ENCODE measurements around the gene UBAC2.

Gene UBAC2

DNA sequence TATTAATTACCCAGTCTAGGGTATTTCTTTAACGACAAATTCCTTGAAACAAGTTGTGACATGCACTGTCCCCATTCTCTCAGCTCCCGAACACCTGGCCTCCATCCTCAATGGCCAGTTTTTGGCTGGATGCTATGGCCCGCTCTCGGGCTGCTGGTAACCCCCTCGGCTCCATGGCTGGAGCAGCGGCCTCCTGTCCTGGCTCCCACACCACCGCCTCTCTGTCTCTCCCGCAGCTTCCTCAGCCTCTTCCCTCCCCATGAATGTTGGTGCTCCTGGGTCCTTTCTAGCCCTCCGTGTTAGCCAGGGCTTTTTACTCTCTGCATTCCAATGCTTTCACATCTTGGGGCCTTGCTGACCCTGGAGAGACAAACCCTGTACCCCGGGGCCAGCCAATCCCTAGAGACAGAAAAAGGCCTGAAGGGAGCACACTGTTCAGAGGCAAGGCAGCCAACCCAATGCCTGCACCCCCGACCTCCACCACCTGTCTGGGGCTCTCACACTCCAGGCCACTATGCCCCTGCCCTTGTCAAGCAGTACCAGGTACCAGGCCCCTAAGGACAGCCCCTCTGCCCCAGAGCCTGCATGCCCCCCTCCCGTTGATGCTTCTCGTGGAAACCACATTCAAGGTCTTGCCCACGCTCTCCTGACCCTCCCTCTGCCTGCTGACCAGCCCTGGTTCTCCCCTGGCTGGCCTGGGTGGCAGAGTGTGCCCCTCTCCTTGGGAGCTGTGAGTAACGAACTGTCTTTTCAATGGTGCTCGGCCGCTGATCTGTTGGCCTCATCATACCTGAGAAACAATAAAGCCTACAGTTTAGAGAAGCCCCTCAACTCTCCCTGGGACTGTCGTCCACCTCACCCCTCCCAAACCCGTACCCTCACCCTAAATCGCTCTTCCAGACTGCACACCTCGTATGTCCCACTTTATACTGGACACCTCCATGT is 193.4 kb downstream of the UBAC2 start:
- no peak overlapping the region for H3K4me3 ChIP-seq (ENCODE audit: low read length in 2 of 2)

DNA sequence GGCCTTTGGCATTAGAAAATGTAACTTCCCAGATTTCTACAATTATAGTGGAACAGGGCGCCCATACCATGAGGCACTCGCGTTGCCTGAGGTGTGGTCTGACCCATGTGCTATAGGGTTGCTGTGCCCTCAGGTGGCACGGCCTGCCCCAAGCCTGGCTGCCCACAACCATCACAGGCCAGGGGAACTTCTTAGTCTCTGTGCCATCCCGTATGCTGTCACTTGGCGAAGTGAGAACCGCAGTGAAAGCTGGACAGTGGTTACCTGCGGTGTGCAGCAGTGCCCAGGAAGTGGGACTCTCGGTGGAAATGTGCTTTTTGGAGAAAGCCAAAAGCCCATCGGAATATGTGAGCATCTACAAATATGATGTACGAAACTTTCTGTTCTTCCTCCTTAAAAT is 194.8 kb downstream of the UBAC2 start:
- Histone ChIP-seq H3K9me3 (ENCODE audit: control insufficient read depth in 2 of 2, low read length in 2 of 2) (no peaks in the 10 kb centered on the region), H3K27ac (ENCODE audit: low read length) (no peak overlapping the region), H3K27me3 (ENCODE audit: control insufficient read depth in 1 of 2, insufficient read depth in 2 of 2, low read length in 2 of 2) (no peaks in the 10 kb centered on the region), H3K4me1 (ENCODE audit: control insufficient read depth, insufficient read depth, low read length) (no peaks in the 10 kb centered on the region), H3K36me3 (ENCODE audit: control insufficient read depth in 2 of 2, insufficient read depth in 2 of 2, low read length in 2 of 2) (no peaks in the 10 kb centered on the region), H3K9ac (ENCODE audit: low read length in 2 of 2) (no peak overlapping the region), H3K4me3 (ENCODE audit: low read length in 2 of 2) (no peak overlapping the region)

More for the DNA sequence above, 193.4 kb downstream of the UBAC2 start:
- H3K9ac ChIP-seq (ENCODE audit: low read length in 2 of 2), result no peak overlapping the region
- no peak overlapping the region for H3K27ac ChIP-seq (ENCODE audit: low read length)
- no peaks in the 10 kb centered on the region for H3K27me3 ChIP-seq (ENCODE audit: control insufficient read depth in 1 of 2, insufficient read depth in 2 of 2, low read length in 2 of 2)
- H3K36me3 ChIP-seq (ENCODE audit: control insufficient read depth in 2 of 2, insufficient read depth in 2 of 2, low read length in 2 of 2), result no peaks in the 10 kb centered on the region
- H3K9me3 ChIP-seq (ENCODE audit: control insufficient read depth in 2 of 2, low read length in 2 of 2), result no peaks in the 10 kb centered on the region
- no peaks in the 10 kb centered on the region for H3K4me1 ChIP-seq (ENCODE audit: control insufficient read depth, insufficient read depth, low read length)

GRCh38 chr13:99396446-99396845 is 195.8 kb downstream of the UBAC2 start:
- no peaks in the 10 kb centered on the region for H3K36me3 ChIP-seq (ENCODE audit: control insufficient read depth in 2 of 2, insufficient read depth in 2 of 2, low read length in 2 of 2)
- no peaks in the 10 kb centered on the region for H3K9me3 ChIP-seq (ENCODE audit: control insufficient read depth in 2 of 2, low read length in 2 of 2)
- H3K27me3 ChIP-seq (ENCODE audit: control insufficient read depth in 1 of 2, insufficient read depth in 2 of 2, low read length in 2 of 2), result no peaks in the 10 kb centered on the region
- H3K4me1 ChIP-seq (ENCODE audit: control insufficient read depth, insufficient read depth, low read length), result no peaks in the 10 kb centered on the region
- no peak overlapping the region for H3K27ac ChIP-seq (ENCODE audit: low read length)
- H3K4me3 ChIP-seq (ENCODE audit: low read length in 2 of 2), result no peak overlapping the region
- H3K9ac ChIP-seq (ENCODE audit: low read length in 2 of 2), result no peak overlapping the region

- no peak overlapping the region for H3K4me3 ChIP-seq (ENCODE audit: low read length in 2 of 2)
- no peaks in the 10 kb centered on the region for H3K27me3 ChIP-seq (ENCODE audit: control insufficient read depth in 1 of 2, insufficient read depth in 2 of 2, low read length in 2 of 2)
- H3K9ac ChIP-seq (ENCODE audit: low read length in 2 of 2), result no peak overlapping the region
- no peaks in the 10 kb centered on the region for H3K9me3 ChIP-seq (ENCODE audit: control insufficient read depth in 2 of 2, low read length in 2 of 2)
- no peaks in the 10 kb centered on the region for H3K4me1 ChIP-seq (ENCODE audit: control insufficient read depth, insufficient read depth, low read length)
- no peaks in the 10 kb centered on the region for H3K36me3 ChIP-seq (ENCODE audit: control insufficient read depth in 2 of 2, insufficient read depth in 2 of 2, low read length in 2 of 2)
- H3K27ac ChIP-seq (ENCODE audit: low read length), result no peak overlapping the region
These were observed 197.4 kb downstream of the UBAC2 start for GRCh38 chr13:99398071-99398470.

DNA sequence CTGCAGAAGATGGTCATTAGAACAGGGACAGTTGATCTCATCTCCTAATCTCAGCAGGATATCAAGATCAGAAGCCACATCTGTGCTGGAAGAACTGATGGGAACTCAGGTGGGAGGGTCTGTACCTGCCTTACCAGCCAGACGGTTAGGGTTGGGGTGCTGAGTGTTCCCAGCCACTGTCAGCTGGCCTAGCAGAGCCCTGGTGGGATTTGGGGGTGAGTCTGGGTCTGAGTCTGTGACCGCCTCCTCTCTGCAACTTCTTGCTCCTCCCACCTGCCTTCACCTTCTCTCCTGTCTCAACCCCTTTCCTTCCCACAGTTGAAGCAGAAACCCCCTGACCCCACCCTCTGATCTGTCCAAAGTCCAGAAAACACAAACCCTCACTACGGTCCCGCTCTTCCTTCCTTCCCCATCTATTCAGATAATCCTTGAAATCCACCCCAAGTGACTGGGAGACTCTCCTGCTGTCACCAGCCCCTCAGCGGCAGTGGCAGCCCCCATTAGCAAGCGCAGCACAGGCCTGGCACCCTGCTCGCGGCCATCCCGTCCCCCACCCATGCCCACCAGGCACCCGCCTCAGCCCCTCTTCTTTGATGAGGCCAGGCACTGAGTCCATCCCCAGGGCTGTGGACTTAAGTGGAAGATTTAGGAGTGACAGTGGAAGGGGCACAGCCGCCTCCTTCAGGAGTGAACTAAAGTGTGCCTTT is 198.4 kb downstream of the UBAC2 start:
- no peak overlapping the region for H3K4me3 ChIP-seq (ENCODE audit: low read length in 2 of 2)
- H3K36me3 ChIP-seq (ENCODE audit: control insufficient read depth in 2 of 2, insufficient read depth in 2 of 2, low read length in 2 of 2), result no peaks in the 10 kb centered on the region
- H3K9me3 ChIP-seq (ENCODE audit: control insufficient read depth in 2 of 2, low read length in 2 of 2), result no peaks in the 10 kb centered on the region

GRCh38 chr13:99399623-99399974 is 198.9 kb downstream of the UBAC2 start:
- Histone ChIP-seq H3K36me3 (ENCODE audit: control insufficient read depth in 2 of 2, insufficient read depth in 2 of 2, low read length in 2 of 2) (no peaks in the 10 kb centered on the region), H3K27me3 (ENCODE audit: control insufficient read depth in 1 of 2, insufficient read depth in 2 of 2, low read length in 2 of 2) (no peaks in the 10 kb centered on the region), H3K9ac (ENCODE audit: low read length in 2 of 2) (no peak overlapping the region), H3K4me3 (ENCODE audit: low read length in 2 of 2) (no peak overlapping the region), H3K27ac (ENCODE audit: low read length) (no peak overlapping the region), H3K4me1 (ENCODE audit: control insufficient read depth, insufficient read depth, low read length) (no peaks in the 10 kb centered on the region), H3K9me3 (ENCODE audit: control insufficient read depth in 2 of 2, low read length in 2 of 2) (no peaks in the 10 kb centered on the region)

More for the DNA sequence above, 198.4 kb downstream of the UBAC2 start:
- H3K27me3 ChIP-seq (ENCODE audit: control insufficient read depth in 1 of 2, insufficient read depth in 2 of 2, low read length in 2 of 2), result no peaks in the 10 kb centered on the region
- H3K27ac ChIP-seq (ENCODE audit: low read length), result no peak overlapping the region
- H3K4me1 ChIP-seq (ENCODE audit: control insufficient read depth, insufficient read depth, low read length), result no peaks in the 10 kb centered on the region
- H3K9ac ChIP-seq (ENCODE audit: low read length in 2 of 2), result no peak overlapping the region

- H3K4me1 ChIP-seq (ENCODE audit: control insufficient read depth, insufficient read depth, low read length), result no peaks in the 10 kb centered on the region
- H3K36me3 ChIP-seq (ENCODE audit: control insufficient read depth in 2 of 2, insufficient read depth in 2 of 2, low read length in 2 of 2), result no peaks in the 10 kb centered on the region
- H3K9ac ChIP-seq (ENCODE audit: low read length in 2 of 2), result no peak overlapping the region
- no peak overlapping the region for H3K4me3 ChIP-seq (ENCODE audit: low read length in 2 of 2)
- no peak overlapping the region for H3K27ac ChIP-seq (ENCODE audit: low read length)
- H3K9me3 ChIP-seq (ENCODE audit: control insufficient read depth in 2 of 2, low read length in 2 of 2), result no peaks in the 10 kb centered on the region
- no peaks in the 10 kb centered on the region for H3K27me3 ChIP-seq (ENCODE audit: control insufficient read depth in 1 of 2, insufficient read depth in 2 of 2, low read length in 2 of 2)
These were observed 202.9 kb downstream of the UBAC2 start for GRCh38 chr13:99403458-99403971.

DNA sequence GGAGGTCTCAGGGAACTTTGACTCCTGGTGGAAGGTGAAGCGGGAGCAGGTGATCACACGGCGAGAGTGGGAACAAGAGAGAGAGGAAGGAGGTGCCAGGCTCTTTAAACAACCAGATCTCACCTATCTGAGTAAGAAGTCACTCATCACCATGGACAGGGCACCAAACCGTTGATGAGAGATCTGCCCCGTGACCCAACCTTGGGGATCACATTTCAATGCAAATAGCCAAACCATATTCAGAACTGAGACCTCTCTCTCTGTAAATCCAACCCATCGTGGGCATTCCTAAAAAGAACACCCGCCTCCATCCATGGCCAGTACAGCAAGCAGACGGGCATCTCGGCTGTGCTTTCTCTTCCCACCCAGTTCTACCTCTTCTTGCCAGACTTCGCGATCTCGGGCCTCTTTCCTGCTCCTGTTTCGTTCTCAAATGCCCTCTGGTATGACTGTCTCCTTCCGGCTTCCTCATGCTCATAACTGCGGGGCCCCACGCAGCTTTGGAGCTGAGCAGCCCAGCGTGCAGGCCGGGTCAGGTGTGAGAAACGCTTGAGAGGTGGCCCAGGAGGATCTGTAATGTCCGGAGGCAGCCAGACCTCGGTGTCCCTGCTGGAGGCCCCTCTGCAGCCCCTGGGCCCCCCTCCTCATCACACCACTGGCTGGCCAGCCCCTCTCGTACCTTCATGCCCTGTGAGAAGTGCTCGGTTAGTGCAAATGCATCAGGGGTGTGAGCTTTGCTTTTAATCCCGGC is 203.5 kb downstream of the UBAC2 start:
- Histone ChIP-seq H3K9ac (ENCODE audit: low read length in 2 of 2) (no peak overlapping the region), H3K4me3 (ENCODE audit: low read length in 2 of 2) (no peak overlapping the region), H3K36me3 (ENCODE audit: control insufficient read depth in 2 of 2, insufficient read depth in 2 of 2, low read length in 2 of 2) (no peaks in the 10 kb centered on the region), H3K9me3 (ENCODE audit: control insufficient read depth in 2 of 2, low read length in 2 of 2) (no peaks in the 10 kb centered on the region), H3K27me3 (ENCODE audit: control insufficient read depth in 1 of 2, insufficient read depth in 2 of 2, low read length in 2 of 2) (no peaks in the 10 kb centered on the region), H3K4me1 (ENCODE audit: control insufficient read depth, insufficient read depth, low read length) (no peaks in the 10 kb centered on the region), H3K27ac (ENCODE audit: low read length) (no peak overlapping the region)

GRCh38 chr13:99405966-99406365 is 205.3 kb downstream of the UBAC2 start:
- no peak overlapping the region for H3K27ac ChIP-seq (ENCODE audit: low read length)
- no peak overlapping the region for H3K9ac ChIP-seq (ENCODE audit: low read length in 2 of 2)
- H3K36me3 ChIP-seq (ENCODE audit: control insufficient read depth in 2 of 2, insufficient read depth in 2 of 2, low read length in 2 of 2), result no peaks in the 10 kb centered on the region
- H3K27me3 ChIP-seq (ENCODE audit: control insufficient read depth in 1 of 2, insufficient read depth in 2 of 2, low read length in 2 of 2), result no peaks in the 10 kb centered on the region
- no peaks in the 10 kb centered on the region for H3K9me3 ChIP-seq (ENCODE audit: control insufficient read depth in 2 of 2, low read length in 2 of 2)
- H3K4me3 ChIP-seq (ENCODE audit: low read length in 2 of 2), result no peak overlapping the region
- no peaks in the 10 kb centered on the region for H3K4me1 ChIP-seq (ENCODE audit: control insufficient read depth, insufficient read depth, low read length)

GRCh38 chr13:99406799-99407201 is 206.1 kb downstream of the UBAC2 start:
- Histone ChIP-seq H3K27ac (ENCODE audit: low read length) (no peak overlapping the region), H3K9ac (ENCODE audit: low read length in 2 of 2) (no peak overlapping the region), H3K4me1 (ENCODE audit: control insufficient read depth, insufficient read depth, low read length) (no peaks in the 10 kb centered on the region), H3K9me3 (ENCODE audit: control insufficient read depth in 2 of 2, low read length in 2 of 2) (peaks cover 0 to under 1% of the 10 kb centered on the region in 2 donors), H3K36me3 (ENCODE audit: control insufficient read depth in 2 of 2, insufficient read depth in 2 of 2, low read length in 2 of 2) (no peaks in the 10 kb centered on the region), H3K27me3 (ENCODE audit: control insufficient read depth in 1 of 2, insufficient read depth in 2 of 2, low read length in 2 of 2) (no peaks in the 10 kb centered on the region), H3K4me3 (ENCODE audit: low read length in 2 of 2) (no peak overlapping the region)
